Upper lobe of left lung (tissue), 6 donors: ENCODE data around the gene WRNIP1. TPM values are rescaled to one million over a fixed set of nuclear protein-coding genes. Genes with fewer than 3 reads are reported as not detected.

Experiments
- ATAC-seq, 2 donors: fragments of 200-7000 bp; cut with Tn5 transposase; one replicate each; pipeline ENCODE4 v1.9.1; 2022; ENCODE audit warnings: mild to moderate bottlenecking in 2 of 2, moderate library complexity in 2 of 2; ENCODE audit not compliant: low FRiP score in 2 of 2
- DNase-seq, 2 donors: peaks; one replicate each; pipeline ENCODE4 v3.0.0-alpha.2; 2019 to 2020
- H3K27ac ChIP-seq, 4 donors: fragments of 200-600 bp; sonication (generic); one replicate each; pipeline ENCODE4 v1.5.1; 2016 to 2019
- H3K27me3 ChIP-seq, 4 donors: fragments of 200-600 bp; sonication (generic); one replicate each; pipeline ENCODE4 v1.5.1; 2017 to 2019
- H3K36me3 ChIP-seq, 4 donors: fragments of 200-600 bp; sonication (generic); one replicate each; pipeline ENCODE4 v1.5.1; 2016 to 2019
- H3K4me1 ChIP-seq, 4 donors: fragments of 200-600 bp; sonication (generic); one replicate each; pipeline ENCODE4 v1.5.1; 2018 to 2019
- H3K4me3 ChIP-seq, 4 donors: fragments of 200-600 bp; sonication (generic); one replicate each; pipeline ENCODE4 v1.5.1; 2017 to 2019; ENCODE audit warnings: mild to moderate bottlenecking in 2 of 4, moderate library complexity in 1 of 4
- H3K9me3 ChIP-seq, 4 donors: fragments of 200-600 bp; sonication (generic); one replicate each; pipeline ENCODE4 v1.5.1; 2018 to 2019
- CTCF ChIP-seq, 6 experiments: fragments of 450-650 bp in 4 of 6; fragments of 200-600 bp in 2 of 6; sonication (generic) in 2 of 6; IDR thresholded peaks; one replicate each; pipeline ENCODE4 v1.5.1; 2016 to 2019; ENCODE audit warnings: antibody characterized with exemption in 6 of 6
- EP300 ChIP-seq, 4 donors: sonication (generic); formaldehyde crosslinking; IDR thresholded peaks; one replicate each; pipeline ENCODE4 v1.5.1; 2017; ENCODE audit warnings: antibody characterized with exemption in 4 of 4, control low read depth in 2 of 4
- POLR2A ChIP-seq, 4 donors: fragments of 450-650 bp; IDR thresholded peaks; one replicate each; pipeline ENCODE4 v1.5.1; 2016 to 2017; ENCODE audit warnings: antibody characterized with exemption in 4 of 4, mild to moderate bottlenecking in 2 of 4
- POLR2AphosphoS5 ChIP-seq, 2 donors: sonication (generic); formaldehyde crosslinking; IDR thresholded peaks; one replicate each; pipeline ENCODE4 v1.5.1; 2017; ENCODE audit warnings: antibody characterized with exemption in 2 of 2
- WGBS, 2 donors: methylation state at CpG; one replicate each; pipeline ENCODE4 v1.1.5; 2017 to 2018; 5-methylcytosine and 5-hydroxymethylcytosine counted together
- total RNA-seq, 6 donors: library from RNA; depleted of rRNA in 4 of 6; stranded (reverse); fragments of >200 nt in 4 of 6; gene quantifications; one replicate each; pipeline versions ENCODE4 v1.1.0 to v1.2.1, GENCODE V29; 2016 to 2021
- donor health status: DM: no; HTN: no; CAD: no; lungs with moderate emphysema.
- donor health status: DM: no; HTN: yes; CAD: no; lungs with severe emphysema.

WRNIP1 gene
- total RNA-seq, 6 donors from 2014 or later, result 38.7 to 101 (median 59.2) TPM

GRCh38 chr6:2750832-2751231 is 14.4 kb upstream of the WRNIP1 start, which contains the start of gene MYLK4:
MYLK4 (minus strand) TSS chr6:2750922; CDS start chr6:2749294, 1,628 bp downstream.
- DNase-seq, result no peak
- ATAC-seq, result no peak
- H3K9me3 ChIP-seq, result no peaks in the 10 kb centered on the region
- H3K27ac ChIP-seq, result no peak within 1 kb of the TSS
- H3K4me1 ChIP-seq, result peaks cover 4 to 8% (median 6%) of the 10 kb centered on the region in 4 donors
- no peak for TF ChIP-seq POLR2A (IDR thresholded peaks at IDR 0.05)
- no peak for TF ChIP-seq CTCF (IDR thresholded peaks at IDR 0.05)
- H3K4me3 ChIP-seq, result no peak within 1 kb of the TSS
- 79 to 80% methylated on average over 7 of the region's 7 CpGs for WGBS, 2 donors
- no peaks in the 10 kb centered on the region for H3K27me3 ChIP-seq
- no peaks in the 10 kb centered on the region for H3K36me3 ChIP-seq

DNA sequence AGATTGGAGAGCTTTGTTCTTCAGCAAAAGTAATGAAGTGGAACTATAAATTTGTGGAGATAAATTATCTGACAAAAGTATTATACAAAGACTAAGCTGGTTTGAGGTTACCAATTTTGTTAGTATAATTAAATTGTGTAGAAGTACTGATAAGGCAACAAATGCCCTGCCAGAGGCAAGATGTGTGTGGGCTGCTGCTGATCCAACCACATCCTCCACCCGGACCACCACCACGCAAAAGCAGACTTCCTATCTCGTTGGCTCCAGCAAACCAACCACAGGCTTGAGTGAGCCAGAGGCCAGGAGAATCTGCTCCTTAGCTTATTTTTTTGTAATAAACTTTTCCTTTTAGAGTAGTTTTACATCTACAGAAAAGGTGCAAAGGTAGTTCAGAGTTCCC is 13.3 kb upstream of the WRNIP1 start:
- Histone ChIP-seq H3K36me3 (no peaks in the 10 kb centered on the region), H3K4me1 (peaks cover 4 to 8% (median 6%) of the 10 kb centered on the region in 4 donors), H3K27me3 (no peaks in the 10 kb centered on the region), H3K27ac (no peak overlapping the region), H3K4me3 (no peak overlapping the region), H3K9me3 (no peaks in the 10 kb centered on the region)
- 56 to 73% methylated on average over 3 of the region's 3 CpGs for WGBS, 2 donors
- TF ChIP-seq CTCF (IDR thresholded peaks at IDR 0.05) (no peak), EP300 (IDR thresholded peaks at IDR 0.05) (no peak), POLR2A (IDR thresholded peaks at IDR 0.05) (no peak)
- no peak for ATAC-seq
- DNase-seq, result no peak

DNA sequence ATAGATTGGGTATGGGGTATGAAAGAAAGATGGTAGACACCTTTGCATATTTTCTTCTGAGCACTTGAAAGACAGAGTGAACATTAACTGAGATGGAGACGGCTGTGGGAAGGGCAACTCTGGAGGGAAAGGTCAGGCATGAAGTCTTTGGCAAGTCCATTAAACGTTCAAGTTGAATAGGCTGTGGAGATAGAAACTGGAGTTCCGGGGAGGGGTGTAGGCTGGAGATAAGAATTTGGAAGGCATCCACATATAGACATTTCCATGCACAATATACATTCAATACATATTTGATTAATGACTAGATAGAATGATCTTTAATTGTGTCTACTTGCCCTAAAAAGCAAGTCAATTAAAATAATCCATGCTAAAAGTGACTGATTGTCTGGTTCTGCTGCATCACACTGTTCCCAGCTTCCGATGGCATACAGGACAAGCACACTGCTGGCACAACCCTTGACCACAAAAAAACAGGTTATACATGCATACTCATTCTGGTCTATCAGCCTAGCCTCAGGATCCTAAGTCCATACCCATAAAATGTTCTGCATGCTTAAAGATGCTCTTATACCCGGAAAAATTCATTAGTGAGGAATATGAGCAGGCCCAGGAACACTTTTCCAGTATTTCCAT is 12.6 kb upstream of the WRNIP1 start:
- ATAC-seq, result no peak
- H3K9me3 ChIP-seq, result no peaks in the 10 kb centered on the region
- H3K27me3 ChIP-seq, result no peaks in the 10 kb centered on the region
- no peak overlapping the region for H3K4me3 ChIP-seq
- H3K27ac ChIP-seq, result no peak overlapping the region
- no peak for DNase-seq
- no peaks in the 10 kb centered on the region for H3K36me3 ChIP-seq
- 71 to 75% methylated on average over 5 of the region's 5 CpGs for WGBS, 2 donors
- no peak for TF ChIP-seq EP300 (IDR thresholded peaks at IDR 0.05)
- no peak for TF ChIP-seq CTCF (IDR thresholded peaks at IDR 0.05)
- TF ChIP-seq POLR2A (IDR thresholded peaks at IDR 0.05), result no peak
- H3K4me1 ChIP-seq, result peaks cover 4 to 8% (median 6%) of the 10 kb centered on the region in 4 donors

- no peaks in the 10 kb centered on the region for H3K27me3 ChIP-seq
- no peaks in the 10 kb centered on the region for H3K36me3 ChIP-seq
- H3K9me3 ChIP-seq, result no peaks in the 10 kb centered on the region
- ATAC-seq (no peak), DNase-seq (no peak)
- H3K4me3 ChIP-seq, result no peak overlapping the region
- H3K4me1 ChIP-seq, result peaks cover 4 to 8% (median 6%) of the 10 kb centered on the region in 4 donors
- H3K27ac ChIP-seq, result no peak overlapping the region
- 74 to 75% methylated on average over 7 of the region's 7 CpGs for WGBS, 2 donors
- TF ChIP-seq POLR2A (IDR thresholded peaks at IDR 0.05) (no peak), CTCF (IDR thresholded peaks at IDR 0.05) (no peak), POLR2AphosphoS5 (IDR thresholded peaks at IDR 0.05) (no peak)
These were observed 12.1 kb upstream of the WRNIP1 start for GRCh38 chr6:2753110-2753489.

GRCh38 chr6:2753743-2754142 is 11.4 kb upstream of the WRNIP1 start:
- ATAC-seq (no peak), DNase-seq (no peak)
- peaks cover 4 to 8% (median 6%) of the 10 kb centered on the region in 4 donors for H3K4me1 ChIP-seq
- no peaks in the 10 kb centered on the region for H3K36me3 ChIP-seq
- H3K4me3 ChIP-seq, result no peak overlapping the region
- H3K27ac ChIP-seq, result no peak overlapping the region
- TF ChIP-seq EP300 (IDR thresholded peaks at IDR 0.05) (no peak), POLR2A (IDR thresholded peaks at IDR 0.05) (no peak), CTCF (IDR thresholded peaks at IDR 0.05) (no peak)
- no peaks in the 10 kb centered on the region for H3K27me3 ChIP-seq
- no peaks in the 10 kb centered on the region for H3K9me3 ChIP-seq
